GM10847 (cell line): ENCODE results near the gene CSTF1.

Experiments
- POLR2A ChIP-seq: IDR thresholded peaks from 2 replicates; pipeline ENCODE4 v1.6.1; 2011; ENCODE audit not compliant: insufficient read length; ENCODE audit errors: extremely low read depth

CSTF1 gene

GRCh38 chr20:56360133-56360907, 32.1 kb upstream of the CSTF1 start:
- TF ChIP-seq POLR2A, result no peak

DNA sequence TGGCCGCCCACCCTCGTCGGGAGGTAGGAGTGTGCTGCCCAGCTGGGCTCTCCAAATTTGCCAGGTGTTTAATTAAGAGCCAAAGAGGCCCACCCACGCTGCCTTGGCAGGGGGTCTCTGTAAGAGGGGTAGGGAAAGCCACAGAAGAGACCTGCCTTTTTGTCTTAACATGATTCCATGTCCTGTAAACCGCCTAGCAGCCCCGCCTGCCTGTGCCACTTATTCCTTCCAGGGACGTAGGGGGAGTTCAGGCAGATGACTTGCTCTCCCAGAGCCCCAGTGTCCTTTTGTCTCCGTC, 31.6 kb upstream of the CSTF1 start:
- TF ChIP-seq POLR2A, result no peak

GRCh38 chr20:56361900-56362299, 30.5 kb upstream of the CSTF1 start:
- TF ChIP-seq POLR2A, result no peak

DNA sequence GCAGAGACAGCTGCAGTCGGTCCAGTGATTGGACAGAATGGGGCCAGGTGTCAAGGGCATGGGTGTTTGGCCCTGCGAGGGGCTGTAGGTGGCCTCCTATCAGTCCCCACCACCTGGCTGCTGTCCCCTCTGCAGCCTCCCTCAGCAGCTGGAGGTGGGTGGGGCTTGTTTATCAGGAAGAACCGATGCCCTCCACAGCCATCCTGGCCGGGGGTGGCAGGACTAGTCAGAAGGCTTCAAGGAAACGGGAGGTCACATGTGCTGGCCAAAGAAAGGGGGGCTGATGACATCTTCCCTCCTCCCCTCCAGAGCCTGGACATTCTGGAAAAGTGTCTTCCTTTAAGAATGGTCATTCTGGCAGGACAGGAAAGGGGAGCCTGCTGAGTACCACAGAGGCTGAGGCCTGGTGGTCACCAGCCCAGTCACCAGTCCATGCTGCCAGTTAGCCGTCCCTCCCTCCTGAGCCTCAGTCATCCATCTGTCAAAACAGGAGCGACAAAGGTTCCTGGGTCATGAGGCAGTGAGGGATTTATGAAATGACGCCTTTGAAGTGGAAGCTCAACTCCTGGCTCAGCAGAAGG, 29.5 kb upstream of the CSTF1 start:
- no peak for TF ChIP-seq POLR2A

- TF ChIP-seq POLR2A, result no peak
Measured at GRCh38 chr20:56363491-56363890, 29.0 kb upstream of the CSTF1 start.

GRCh38 chr20:56368351-56369134, 23.9 kb upstream of the CSTF1 start:
- TF ChIP-seq POLR2A, result no peak

DNA sequence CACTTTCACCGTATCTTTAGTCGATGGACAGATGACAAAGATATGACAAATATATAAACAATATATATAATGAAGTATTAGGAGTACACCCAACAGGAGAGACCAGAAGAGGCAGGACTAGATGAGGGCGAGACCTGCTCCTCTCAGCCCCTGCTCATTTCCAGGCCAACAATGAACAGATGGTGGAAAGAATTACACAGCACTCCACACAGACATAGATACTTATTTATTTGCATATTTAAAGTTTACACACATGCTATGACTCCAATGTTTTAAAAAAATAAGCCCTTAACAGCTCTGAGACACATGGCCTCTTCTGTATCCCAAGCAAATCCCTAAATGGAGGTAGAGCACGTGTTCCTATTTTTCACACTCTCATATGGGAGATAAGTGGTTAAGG, 23.3 kb upstream of the CSTF1 start:
- TF ChIP-seq POLR2A, result no peak

- no peak for TF ChIP-seq POLR2A
Measured at GRCh38 chr20:56371977-56372376, 20.5 kb upstream of the CSTF1 start.

- TF ChIP-seq POLR2A, result no peak
Measured at GRCh38 chr20:56372850-56373249, 19.6 kb upstream of the CSTF1 start.

DNA sequence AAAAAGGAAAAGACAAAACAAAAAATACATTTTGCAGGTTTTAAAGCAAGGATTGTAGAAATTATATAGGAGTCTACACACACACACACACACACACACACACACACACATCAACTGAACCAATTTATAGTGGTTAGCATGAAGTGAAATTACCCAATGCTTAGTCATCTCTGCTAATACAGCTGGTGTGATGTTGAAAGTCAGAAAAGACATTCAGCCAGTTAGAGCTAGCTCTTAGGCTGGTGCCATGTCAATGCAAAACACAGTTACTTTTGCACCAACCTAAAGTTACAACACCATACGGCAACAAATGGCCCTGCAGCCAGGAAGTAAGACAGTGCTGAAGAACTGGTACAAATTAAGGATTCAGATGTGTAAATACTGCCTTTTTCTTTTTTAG, 18.5 kb upstream of the CSTF1 start:
- TF ChIP-seq POLR2A, result no peak

GRCh38 chr20:56376331-56376730, 16.1 kb upstream of the CSTF1 start:
- no peak for TF ChIP-seq POLR2A

GRCh38 chr20:56378386-56378785, 14.1 kb upstream of the CSTF1 start:
- no peak for TF ChIP-seq POLR2A

DNA sequence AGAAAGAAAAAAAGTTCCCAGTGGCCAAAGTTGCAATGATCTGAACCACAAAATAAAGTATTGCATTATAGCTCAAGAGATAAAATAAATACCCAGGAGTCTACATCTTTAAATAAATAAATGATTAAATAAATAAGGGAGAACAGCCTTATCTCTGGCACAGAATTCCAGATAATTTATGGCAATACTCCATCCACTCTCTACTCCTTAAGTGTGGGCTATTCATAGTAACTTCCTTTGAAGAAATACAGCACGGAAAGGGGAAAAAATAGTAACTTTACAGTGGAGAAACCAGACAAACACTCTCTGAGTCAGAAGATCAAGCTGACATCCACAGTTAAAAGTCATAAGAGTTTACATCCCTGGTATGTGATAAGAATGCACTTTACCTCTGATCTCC, 12.1 kb upstream of the CSTF1 start:
- no peak for TF ChIP-seq POLR2A

DNA sequence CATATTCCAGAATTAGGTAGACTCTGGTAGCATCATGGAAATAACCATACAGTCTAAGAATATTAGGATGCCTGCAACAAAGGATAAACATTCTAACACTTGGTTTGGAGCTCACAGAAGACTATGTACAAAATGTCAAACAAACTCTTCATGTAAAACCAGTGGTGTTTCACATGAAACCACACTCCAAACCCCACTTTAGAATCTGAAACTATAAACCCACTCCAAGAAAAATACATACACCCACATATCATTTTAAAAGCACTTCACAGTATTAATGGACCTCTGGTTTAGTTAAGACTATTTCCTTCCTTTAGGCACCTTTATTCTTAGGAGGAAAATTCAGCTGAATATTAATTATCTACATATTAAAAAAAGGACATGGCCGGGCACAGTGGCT, 10.9 kb upstream of the CSTF1 start:
- no peak for TF ChIP-seq POLR2A

- no peak for TF ChIP-seq POLR2A
Measured at GRCh38 chr20:56382696-56383095, 9.7 kb upstream of the CSTF1 start.

DNA sequence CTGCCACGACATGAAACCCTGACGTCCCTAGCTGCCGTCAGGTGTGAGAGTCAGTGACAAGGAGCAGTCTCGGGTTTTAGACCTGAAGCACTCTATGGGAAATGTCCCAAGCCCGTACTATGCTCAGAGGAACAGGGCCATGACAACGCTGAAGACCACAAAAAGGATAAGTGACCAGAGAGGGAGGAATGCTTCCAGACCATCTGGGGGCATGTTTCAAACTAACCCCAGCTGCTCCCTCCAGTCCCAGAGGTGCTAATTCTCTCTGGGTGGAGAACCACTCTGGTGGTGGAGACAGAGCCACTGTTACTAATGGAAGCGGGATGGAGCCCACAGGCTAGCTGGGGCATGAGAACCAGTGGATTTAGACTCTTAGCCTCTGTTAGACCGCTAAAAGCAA, 9.1 kb upstream of the CSTF1 start:
- no peak for TF ChIP-seq POLR2A
